Measurements from ENCODE around the gene LIPC. TPM values are rescaled to one million over a fixed set of nuclear protein-coding genes. Genes with fewer than 3 reads are reported as not detected.

The LIPC gene
- total RNA-seq, 2 experiments from 2014 or later, result 0.30 to 0.50 TPM

- Mint-ChIP-seq H3K4me1 (peaks cover 27% of the 10 kb centered on the region), H3K36me3 (ENCODE audit: low read depth) (no peaks in the 10 kb centered on the region), H3K9me3 (ENCODE audit: low read depth) (no peaks in the 10 kb centered on the region), H3K27me3 (peaks cover 3% of the 10 kb centered on the region), H3K4me3 (no peak overlapping the region), H3K27ac (no peak overlapping the region)
- POLR2A ChIA-PET, result interaction anchor here (0.8 kb wide), 1 partner anchor 12 kb away, joined by 3 read pairs; no protein-coding TSS in a partner anchor
- CTCF ChIA-PET, result interaction anchor here (0.6 to 1.0 kb wide), 4 partner anchors 16 to 635 kb away, joined by 3 to 4 read pairs (median 3); no protein-coding TSS in a partner anchor
- DNase-seq, result no peak
- intact Hi-C loops (cut with DNase I, micrococcal nuclease), result no loop called here
- ATAC-seq, result no peak
Measured at GRCh38 chr15:58522865-58523264, 91.1 kb downstream of the LIPC start.

- DNase-seq (no peak), ATAC-seq (no peak)
- Mint-ChIP-seq H3K4me1 (peaks cover 20% of the 10 kb centered on the region), H3K36me3 (ENCODE audit: low read depth) (no peaks in the 10 kb centered on the region), H3K9me3 (ENCODE audit: low read depth) (no peaks in the 10 kb centered on the region), H3K4me3 (no peak overlapping the region), H3K27me3 (peaks cover 2% of the 10 kb centered on the region), H3K27ac (no peak overlapping the region)
- intact Hi-C loops (cut with DNase I, micrococcal nuclease), result no loop called here
- ChIA-PET POLR2A (interaction anchor here (0.8 kb wide), 1 partner anchor 11 kb away, joined by 3 read pairs; no protein-coding TSS in a partner anchor), CTCF (interaction anchor here (0.6 kb wide), 1 partner anchor 634 kb away, joined by 3 read pairs; no protein-coding TSS in a partner anchor)
Measured at GRCh38 chr15:58523634-58524033, 91.8 kb downstream of the LIPC start.

- intact Hi-C loops (cut with DNase I, micrococcal nuclease), result no loop called here
- Mint-ChIP-seq H3K4me1 (peaks cover 16% of the 10 kb centered on the region), H3K36me3 (ENCODE audit: low read depth) (no peaks in the 10 kb centered on the region), H3K9me3 (ENCODE audit: low read depth) (no peaks in the 10 kb centered on the region), H3K27ac (no peak overlapping the region), H3K4me3 (no peak overlapping the region), H3K27me3 (no peaks in the 10 kb centered on the region)
- ATAC-seq, result no peak
- no peak for DNase-seq
- POLR2A ChIA-PET, result no interaction called here
- CTCF ChIA-PET, result interaction anchor here (1.0 to 1.4 kb wide), 2 partner anchors 11 to 296 kb away, joined by 3 read pairs; no protein-coding TSS in a partner anchor
Measured at GRCh38 chr15:58524247-58524646, 92.5 kb downstream of the LIPC start.

- peaks cover 6% of the 10 kb centered on the region for H3K4me1 Mint-ChIP-seq
- POLR2A ChIA-PET, result no interaction called here
- CTCF ChIA-PET, result no interaction called here
- DNase-seq (no peak), ATAC-seq (no peak)
- no peaks in the 10 kb centered on the region for H3K27me3 Mint-ChIP-seq
- no peak overlapping the region for H3K4me3 Mint-ChIP-seq
- H3K27ac Mint-ChIP-seq, result no peak overlapping the region
- H3K9me3 Mint-ChIP-seq (ENCODE audit: low read depth), result no peaks in the 10 kb centered on the region
- intact Hi-C loops (cut with DNase I, micrococcal nuclease), result no loop called here
- no peaks in the 10 kb centered on the region for H3K36me3 Mint-ChIP-seq (ENCODE audit: low read depth)
Measured at GRCh38 chr15:58525991-58526421, 94.2 kb downstream of the LIPC start.

GRCh38 chr15:58526647-58527192 lies 94.9 kb downstream of the LIPC start:
- no peak overlapping the region for H3K4me3 Mint-ChIP-seq
- H3K27ac Mint-ChIP-seq, result no peak overlapping the region
- no peaks in the 10 kb centered on the region for H3K36me3 Mint-ChIP-seq (ENCODE audit: low read depth)
- DNase-seq (no peak), ATAC-seq (no peak)
- no peaks in the 10 kb centered on the region for H3K4me1 Mint-ChIP-seq
- CTCF ChIA-PET, result interaction anchor here (0.5 to 0.7 kb wide), 2 partner anchors 11 to 53 kb away, joined by 3 to 4 read pairs; no protein-coding TSS in a partner anchor
- intact Hi-C loops (cut with DNase I, micrococcal nuclease), result no loop called here
- H3K27me3 Mint-ChIP-seq, result no peaks in the 10 kb centered on the region
- POLR2A ChIA-PET, result no interaction called here
- no peaks in the 10 kb centered on the region for H3K9me3 Mint-ChIP-seq (ENCODE audit: low read depth)

- H3K9me3 Mint-ChIP-seq (ENCODE audit: low read depth), result no peaks in the 10 kb centered on the region
- no peak overlapping the region for H3K4me3 Mint-ChIP-seq
- no peaks in the 10 kb centered on the region for H3K4me1 Mint-ChIP-seq
- ChIA-PET CTCF (interaction anchor here (0.7 to 1.2 kb wide), 2 partner anchors 10 to 299 kb away, joined by 3 to 4 read pairs; no protein-coding TSS in a partner anchor), POLR2A (no interaction called here)
- no peaks in the 10 kb centered on the region for H3K36me3 Mint-ChIP-seq (ENCODE audit: low read depth)
- ATAC-seq (no peak), DNase-seq (no peak)
- intact Hi-C loops (cut with DNase I, micrococcal nuclease), result no loop called here
- no peaks in the 10 kb centered on the region for H3K27me3 Mint-ChIP-seq
- no peak overlapping the region for H3K27ac Mint-ChIP-seq
Measured at GRCh38 chr15:58527573-58528187, 95.9 kb downstream of the LIPC start.

GRCh38 chr15:58528188-58528870 lies 96.5 kb downstream of the LIPC start:
- Mint-ChIP-seq H3K36me3 (ENCODE audit: low read depth) (no peaks in the 10 kb centered on the region), H3K27me3 (no peaks in the 10 kb centered on the region), H3K9me3 (ENCODE audit: low read depth) (no peaks in the 10 kb centered on the region), H3K4me3 (no peak overlapping the region), H3K4me1 (no peaks in the 10 kb centered on the region), H3K27ac (no peak overlapping the region)
- CTCF ChIA-PET, result interaction anchor here (0.7 to 1.2 kb wide), 2 partner anchors 10 to 300 kb away, joined by 3 to 4 read pairs; no protein-coding TSS in a partner anchor
- ATAC-seq (no peak), DNase-seq (no peak)
- POLR2A ChIA-PET, result no interaction called here
- intact Hi-C loops (cut with DNase I, micrococcal nuclease), result no loop called here

- Mint-ChIP-seq H3K4me1 (no peaks in the 10 kb centered on the region), H3K36me3 (ENCODE audit: low read depth) (no peaks in the 10 kb centered on the region), H3K9me3 (ENCODE audit: low read depth) (no peaks in the 10 kb centered on the region), H3K27me3 (no peaks in the 10 kb centered on the region), H3K27ac (no peak overlapping the region), H3K4me3 (no peak overlapping the region)
- ATAC-seq, result no peak
- CTCF ChIA-PET, result interaction anchor here (0.7 to 1.2 kb wide), 2 partner anchors 10 to 301 kb away, joined by 3 to 4 read pairs; no protein-coding TSS in a partner anchor
- POLR2A ChIA-PET, result no interaction called here
- intact Hi-C loops (cut with DNase I, micrococcal nuclease), result no loop called here
- DNase-seq, result no peak
Measured at GRCh38 chr15:58529041-58529440, 97.2 kb downstream of the LIPC start.

GRCh38 chr15:58530056-58530590 lies 98.3 kb downstream of the LIPC start:
- POLR2A ChIA-PET, result no interaction called here
- intact Hi-C loops (cut with DNase I, micrococcal nuclease), result no loop called here
- no peak overlapping the region for H3K27ac Mint-ChIP-seq
- CTCF ChIA-PET, result no interaction called here
- H3K9me3 Mint-ChIP-seq (ENCODE audit: low read depth), result no peaks in the 10 kb centered on the region
- ATAC-seq, result no peak
- H3K4me3 Mint-ChIP-seq, result no peak overlapping the region
- no peak for DNase-seq
- no peaks in the 10 kb centered on the region for H3K27me3 Mint-ChIP-seq
- no peaks in the 10 kb centered on the region for H3K36me3 Mint-ChIP-seq (ENCODE audit: low read depth)
- H3K4me1 Mint-ChIP-seq, result no peaks in the 10 kb centered on the region

GRCh38 chr15:58532126-58532525 lies 100.3 kb downstream of the LIPC start:
- no peak overlapping the region for H3K27ac Mint-ChIP-seq
- no peaks in the 10 kb centered on the region for H3K4me1 Mint-ChIP-seq
- ChIA-PET POLR2A (no interaction called here), CTCF (interaction anchor here (1.2 kb wide), 1 partner anchor 27 kb away, joined by 3 read pairs; no protein-coding TSS in a partner anchor)
- no peak overlapping the region for H3K4me3 Mint-ChIP-seq
- no peak for ATAC-seq
- no peak for DNase-seq
- no peaks in the 10 kb centered on the region for H3K27me3 Mint-ChIP-seq
- no peaks in the 10 kb centered on the region for H3K36me3 Mint-ChIP-seq (ENCODE audit: low read depth)
- intact Hi-C loops (cut with DNase I, micrococcal nuclease), result no loop called here
- H3K9me3 Mint-ChIP-seq (ENCODE audit: low read depth), result no peaks in the 10 kb centered on the region

- Mint-ChIP-seq H3K36me3 (ENCODE audit: low read depth) (no peaks in the 10 kb centered on the region), H3K27me3 (no peaks in the 10 kb centered on the region), H3K27ac (no peak overlapping the region), H3K4me1 (no peaks in the 10 kb centered on the region), H3K4me3 (no peak overlapping the region), H3K9me3 (ENCODE audit: low read depth) (no peaks in the 10 kb centered on the region)
- ATAC-seq, result no peak
- no peak for DNase-seq
- intact Hi-C loops (cut with DNase I, micrococcal nuclease), result no loop called here
- POLR2A ChIA-PET, result interaction anchor here (0.9 kb wide), 1 partner anchor 11 kb away, joined by 3 read pairs; no protein-coding TSS in a partner anchor
- CTCF ChIA-PET, result interaction anchor here (1.1 kb wide), 1 partner anchor 34 kb away, joined by 3 read pairs; no protein-coding TSS in a partner anchor
Measured at GRCh38 chr15:58534556-58534955, 102.8 kb downstream of the LIPC start.
